WTC11 (cell line): ENCODE measurements around the gene PTH1R. TPM values are rescaled to one million over a fixed set of nuclear protein-coding genes. Genes with fewer than 3 reads are reported as not detected.
A peak's percentile ranks its signal among the peaks of the same experiment; 100 is the strongest.

Experiments used
- ATF2 ChIP-seq: sonication (generic); formaldehyde crosslinking; IDR thresholded peaks from 2 replicates; pipeline ENCODE4 v1.8.1; 2022; ENCODE audit warnings: low read depth, missing genetic modification reagents, borderline replicate concordance
- CREM ChIP-seq: sonication (generic); formaldehyde crosslinking; IDR thresholded peaks from 2 replicates; pipeline ENCODE4 v1.8.1; 2022; ENCODE audit warnings: mild to moderate bottlenecking, missing genetic modification reagents, moderate library complexity
- CTCF ChIP-seq: fragments of 200-600 bp; IDR thresholded peaks from 2 replicates; pipeline ENCODE4 v1.8.0; 2022; ENCODE audit warnings: antibody characterized with exemption
- ETV6 ChIP-seq: sonication (generic); formaldehyde crosslinking; IDR thresholded peaks from 2 replicates; pipeline ENCODE4 v1.8.1; 2022; ENCODE audit warnings: mild to moderate bottlenecking, missing genetic modification reagents
- FOXK1 ChIP-seq: sonication (generic); formaldehyde crosslinking; IDR thresholded peaks from 2 replicates; pipeline ENCODE4 v1.8.0; 2022; ENCODE audit warnings: mild to moderate bottlenecking, moderate library complexity, missing genetic modification reagents
- GRHL2 ChIP-seq: fragments of 250-450 bp; sonication (Bioruptor Pico); IDR thresholded peaks from 2 replicates; pipeline ENCODE4 v1.8.0; 2022; ENCODE audit warnings: mild to moderate bottlenecking, moderate library complexity; ENCODE audit not compliant: insufficient replicate concordance, severe bottlenecking
- GTF2I ChIP-seq: fragments of 250-450 bp; sonication (Bioruptor Pico); conservative IDR thresholded peaks from 2 replicates; pipeline ENCODE4 v1.4.0; 2021; ENCODE audit warnings: mild to moderate bottlenecking
- MYBL2 ChIP-seq: sonication (generic); formaldehyde crosslinking; IDR thresholded peaks from 2 replicates; pipeline ENCODE4 v1.8.1; 2023; ENCODE audit warnings: mild to moderate bottlenecking, moderate library complexity, missing genetic modification reagents
- NR2C2 ChIP-seq: sonication (generic); formaldehyde crosslinking; IDR thresholded peaks from 2 replicates; pipeline ENCODE4 v1.8.0; 2022; ENCODE audit warnings: mild to moderate bottlenecking, missing genetic modification reagents
- RELA ChIP-seq: sonication (generic); formaldehyde crosslinking; IDR thresholded peaks from 2 replicates; pipeline ENCODE4 v1.8.1; 2022; ENCODE audit warnings: missing genetic modification reagents, mild to moderate bottlenecking, borderline replicate concordance
- SP1 ChIP-seq: sonication (generic); formaldehyde crosslinking; conservative IDR thresholded peaks from 2 replicates; pipeline ENCODE4 v1.8.1; 2022; ENCODE audit warnings: missing genetic modification reagents
- USF2 ChIP-seq: sonication (generic); formaldehyde crosslinking; IDR thresholded peaks from 2 replicates; pipeline ENCODE4 v1.8.1; 2023; ENCODE audit warnings: mild to moderate bottlenecking, missing genetic modification reagents, moderate library complexity
- ZBTB43 ChIP-seq: sonication (generic); formaldehyde crosslinking; IDR thresholded peaks from 2 replicates; pipeline ENCODE4 v1.8.1; 2023; ENCODE audit warnings: mild to moderate bottlenecking, missing genetic modification reagents
- ZNF138 ChIP-seq: sonication (generic); formaldehyde crosslinking; conservative IDR thresholded peaks from 2 replicates; pipeline ENCODE4 v1.8.1; 2022; ENCODE audit warnings: mild to moderate bottlenecking, moderate library complexity, missing genetic modification reagents
- ZNF416 ChIP-seq: fragments of 250-450 bp; sonication (Bioruptor Pico); IDR thresholded peaks from 2 replicates; pipeline ENCODE4 v1.9.0; 2021; ENCODE audit warnings: mild to moderate bottlenecking, inconsistent platforms
- total RNA-seq: library from RNA; stranded (reverse); gene quantifications from 3 replicates; pipeline ENCODE4 v1.2.3, GENCODE V29; 2021
- TF ChIP-seq, protein P1 (sequence below): sonication (generic); formaldehyde crosslinking; IDR thresholded peaks from 2 replicates; pipeline ENCODE4 v1.8.1; 2023; ENCODE audit warnings: mild to moderate bottlenecking, moderate library complexity, missing genetic modification reagents
- TF ChIP-seq, protein P2 (sequence below): sonication (generic); formaldehyde crosslinking; IDR thresholded peaks from 2 replicates; pipeline ENCODE4 v1.8.0; 2023; ENCODE audit warnings: mild to moderate bottlenecking, missing genetic modification reagents

The PTH1R gene
- total RNA-seq, 1 experiment from 2014 or later = 12.0 TPM

GRCh38 chr3:46892285-46893145 lies 15.0 kb downstream of the PTH1R start (continued):
- peak; percentile 61; the same call in 1 of the 2 replicates for TF ChIP-seq ETV6 (CRISPR knock-in tag)
- TF ChIP-seq CTCF = no peak
- peak; percentile 61 for TF ChIP-seq SP1 (CRISPR knock-in tag)
- peak; percentile 94 for TF ChIP-seq RELA (CRISPR knock-in tag)
- 0 out of 2 replicates have a peak, but pooled peaks have one; percentile 77 for TF ChIP-seq ZNF138 (CRISPR knock-in tag)
- no peak for TF ChIP-seq ATF2
- no peak for TF ChIP-seq ZNF416 (CRISPR knock-in tag)
- TF ChIP-seq USF2 (CRISPR knock-in tag) = no peak
- 0 out of 2 replicates have a peak, but pooled peaks have one; percentile 59 for TF ChIP-seq CREM
- no peak for TF ChIP-seq GRHL2 (CRISPR knock-in tag)
- no peak for TF ChIP-seq MYBL2
- no peak for TF ChIP-seq GTF2I (CRISPR knock-in tag)
- peak; percentile 47; the same call in 1 of the 2 replicates for TF ChIP-seq FOXK1 (CRISPR knock-in tag)
- TF ChIP-seq NR2C2 (CRISPR knock-in tag) = no peak
- TF ChIP-seq, protein P1, sequence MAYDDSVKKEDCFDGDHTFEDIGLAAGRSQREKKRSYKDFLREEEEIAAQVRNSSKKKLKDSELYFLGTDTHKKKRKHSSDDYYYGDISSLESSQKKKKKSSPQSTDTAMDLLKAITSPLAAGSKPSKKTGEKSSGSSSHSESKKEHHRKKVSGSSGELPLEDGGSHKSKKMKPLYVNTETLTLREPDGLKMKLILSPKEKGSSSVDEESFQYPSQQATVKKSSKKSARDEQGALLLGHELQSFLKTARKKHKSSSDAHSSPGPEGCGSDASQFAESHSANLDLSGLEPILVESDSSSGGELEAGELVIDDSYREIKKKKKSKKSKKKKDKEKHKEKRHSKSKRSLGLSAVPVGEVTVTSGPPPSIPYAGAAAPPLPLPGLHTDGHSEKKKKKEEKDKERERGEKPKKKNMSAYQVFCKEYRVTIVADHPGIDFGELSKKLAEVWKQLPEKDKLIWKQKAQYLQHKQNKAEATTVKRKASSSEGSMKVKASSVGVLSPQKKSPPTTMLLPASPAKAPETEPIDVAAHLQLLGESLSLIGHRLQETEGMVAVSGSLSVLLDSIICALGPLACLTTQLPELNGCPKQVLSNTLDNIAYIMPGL (CRISPR knock-in tag) = 0 out of 2 replicates have a peak, but pooled peaks have one; percentile 22
- no peak for TF ChIP-seq ZBTB43 (CRISPR knock-in tag)
- TF ChIP-seq, protein P2, sequence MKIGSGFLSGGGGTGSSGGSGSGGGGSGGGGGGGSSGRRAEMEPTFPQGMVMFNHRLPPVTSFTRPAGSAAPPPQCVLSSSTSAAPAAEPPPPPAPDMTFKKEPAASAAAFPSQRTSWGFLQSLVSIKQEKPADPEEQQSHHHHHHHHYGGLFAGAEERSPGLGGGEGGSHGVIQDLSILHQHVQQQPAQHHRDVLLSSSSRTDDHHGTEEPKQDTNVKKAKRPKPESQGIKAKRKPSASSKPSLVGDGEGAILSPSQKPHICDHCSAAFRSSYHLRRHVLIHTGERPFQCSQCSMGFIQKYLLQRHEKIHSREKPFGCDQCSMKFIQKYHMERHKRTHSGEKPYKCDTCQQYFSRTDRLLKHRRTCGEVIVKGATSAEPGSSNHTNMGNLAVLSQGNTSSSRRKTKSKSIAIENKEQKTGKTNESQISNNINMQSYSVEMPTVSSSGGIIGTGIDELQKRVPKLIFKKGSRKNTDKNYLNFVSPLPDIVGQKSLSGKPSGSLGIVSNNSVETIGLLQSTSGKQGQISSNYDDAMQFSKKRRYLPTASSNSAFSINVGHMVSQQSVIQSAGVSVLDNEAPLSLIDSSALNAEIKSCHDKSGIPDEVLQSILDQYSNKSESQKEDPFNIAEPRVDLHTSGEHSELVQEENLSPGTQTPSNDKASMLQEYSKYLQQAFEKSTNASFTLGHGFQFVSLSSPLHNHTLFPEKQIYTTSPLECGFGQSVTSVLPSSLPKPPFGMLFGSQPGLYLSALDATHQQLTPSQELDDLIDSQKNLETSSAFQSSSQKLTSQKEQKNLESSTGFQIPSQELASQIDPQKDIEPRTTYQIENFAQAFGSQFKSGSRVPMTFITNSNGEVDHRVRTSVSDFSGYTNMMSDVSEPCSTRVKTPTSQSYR (CRISPR knock-in tag) = no peak
